ENCODE results near the gene PDS5B.

The PDS5B gene

DNA sequence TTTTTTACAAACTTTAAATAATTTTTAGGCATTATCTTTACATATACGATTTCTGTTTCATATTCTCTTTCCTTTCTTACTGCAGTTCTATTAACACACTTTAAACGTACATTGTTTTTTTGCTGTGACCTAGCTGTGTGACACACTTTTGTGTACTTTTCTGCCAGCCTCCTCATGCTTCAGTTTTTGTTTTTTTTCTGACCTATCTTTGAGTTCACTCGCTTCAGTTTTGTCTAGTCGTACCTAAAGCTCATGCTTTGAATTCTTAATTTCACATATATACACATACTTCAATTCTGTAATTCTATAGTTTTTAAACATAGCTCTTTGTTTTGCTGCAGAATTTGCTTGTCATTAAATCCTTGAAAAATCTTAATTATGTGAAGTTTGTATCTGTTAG lies 150.4 kb downstream of the PDS5B start:
- H3K4me3 ChIP-seq (ENCODE audit: low read length): no peak overlapping the region
- no peaks in the 10 kb centered on the region for H3K27me3 ChIP-seq (ENCODE audit: control insufficient read depth, low read length)
- H3K4me1 ChIP-seq (ENCODE audit: control insufficient read depth, low read length): no peaks in the 10 kb centered on the region
- no peaks in the 10 kb centered on the region for H3K9me2 ChIP-seq (replicated peaks; ENCODE audit: control insufficient read depth, low read length)
- H3K79me2 ChIP-seq (ENCODE audit: control insufficient read depth, low read length): no peaks in the 10 kb centered on the region
- peaks cover 42% of the 10 kb centered on the region for H3K36me3 ChIP-seq (ENCODE audit: control insufficient read depth, low read length)
- H3K4me2 ChIP-seq (ENCODE audit: low read length): no peak overlapping the region
- peaks cover 3% of the 10 kb centered on the region; the same call in 1 of the 2 replicates for H3F3A ChIP-seq (ENCODE audit: control insufficient read depth, insufficient read depth)
- H3K27ac ChIP-seq (ENCODE audit: low read depth, low read length): no peak overlapping the region
- TF ChIP-seq, protein P1, sequence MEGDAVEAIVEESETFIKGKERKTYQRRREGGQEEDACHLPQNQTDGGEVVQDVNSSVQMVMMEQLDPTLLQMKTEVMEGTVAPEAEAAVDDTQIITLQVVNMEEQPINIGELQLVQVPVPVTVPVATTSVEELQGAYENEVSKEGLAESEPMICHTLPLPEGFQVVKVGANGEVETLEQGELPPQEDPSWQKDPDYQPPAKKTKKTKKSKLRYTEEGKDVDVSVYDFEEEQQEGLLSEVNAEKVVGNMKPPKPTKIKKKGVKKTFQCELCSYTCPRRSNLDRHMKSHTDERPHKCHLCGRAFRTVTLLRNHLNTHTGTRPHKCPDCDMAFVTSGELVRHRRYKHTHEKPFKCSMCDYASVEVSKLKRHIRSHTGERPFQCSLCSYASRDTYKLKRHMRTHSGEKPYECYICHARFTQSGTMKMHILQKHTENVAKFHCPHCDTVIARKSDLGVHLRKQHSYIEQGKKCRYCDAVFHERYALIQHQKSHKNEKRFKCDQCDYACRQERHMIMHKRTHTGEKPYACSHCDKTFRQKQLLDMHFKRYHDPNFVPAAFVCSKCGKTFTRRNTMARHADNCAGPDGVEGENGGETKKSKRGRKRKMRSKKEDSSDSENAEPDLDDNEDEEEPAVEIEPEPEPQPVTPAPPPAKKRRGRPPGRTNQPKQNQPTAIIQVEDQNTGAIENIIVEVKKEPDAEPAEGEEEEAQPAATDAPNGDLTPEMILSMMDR (IDR thresholded peaks at IDR 0.05; ENCODE audit: low read depth, low read length, poor library complexity, severe bottlenecking): no peak
- TF ChIP-seq EZH2phosphoT487 (IDR thresholded peaks at IDR 0.05; ENCODE audit: borderline replicate concordance, low read length): no peak
- H3K9me3 ChIP-seq (ENCODE audit: control insufficient read depth, insufficient read depth, low read length): no peaks in the 10 kb centered on the region
- H4K20me1 ChIP-seq (ENCODE audit: control insufficient read depth, insufficient read depth, low read depth, low read length): no peaks in the 10 kb centered on the region

DNA sequence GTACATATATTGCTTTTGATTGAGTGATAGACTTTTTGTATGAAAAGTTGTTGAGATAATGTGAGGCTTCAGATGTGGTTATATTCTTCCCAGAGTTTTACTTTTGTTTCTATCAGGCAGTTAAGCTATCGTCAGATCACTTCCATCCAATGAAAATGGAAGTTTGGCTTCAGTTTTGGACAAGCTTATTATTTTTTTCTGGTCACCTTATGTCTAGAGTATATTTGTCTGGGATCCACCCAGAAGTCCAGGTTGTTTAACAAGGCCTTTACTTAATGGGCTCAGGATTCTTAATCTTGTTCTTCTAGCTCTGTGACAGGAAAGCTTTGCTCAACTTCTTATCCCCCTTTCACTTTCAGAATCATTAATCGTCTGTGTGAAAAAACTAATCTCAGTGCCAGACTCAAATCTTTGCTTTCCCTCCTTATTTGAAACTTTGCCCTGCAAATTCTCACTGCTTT lies 150.9 kb downstream of the PDS5B start:
- no peak for TF ChIP-seq EZH2phosphoT487 (IDR thresholded peaks at IDR 0.05; ENCODE audit: borderline replicate concordance, low read length)
- TF ChIP-seq, protein P1 (IDR thresholded peaks at IDR 0.05; ENCODE audit: low read depth, low read length, poor library complexity, severe bottlenecking): no peak
- Histone ChIP-seq H3K36me3 (ENCODE audit: control insufficient read depth, low read length) (peaks cover 45% of the 10 kb centered on the region), H3K4me3 (ENCODE audit: low read length) (no peak overlapping the region), H3K79me2 (ENCODE audit: control insufficient read depth, low read length) (no peaks in the 10 kb centered on the region), H4K20me1 (ENCODE audit: control insufficient read depth, insufficient read depth, low read depth, low read length) (no peaks in the 10 kb centered on the region), H3K27me3 (ENCODE audit: control insufficient read depth, low read length) (no peaks in the 10 kb centered on the region), H3K27ac (ENCODE audit: low read depth, low read length) (no peak overlapping the region), H3F3A (ENCODE audit: control insufficient read depth, insufficient read depth) (peaks cover 3% of the 10 kb centered on the region; the same call in 1 of the 2 replicates), H3K9me3 (ENCODE audit: control insufficient read depth, insufficient read depth, low read length) (no peaks in the 10 kb centered on the region), H3K4me2 (ENCODE audit: low read length) (no peak overlapping the region), H3K4me1 (ENCODE audit: control insufficient read depth, low read length) (no peaks in the 10 kb centered on the region), H3K9me2 (replicated peaks; ENCODE audit: control insufficient read depth, low read length) (no peaks in the 10 kb centered on the region)

DNA sequence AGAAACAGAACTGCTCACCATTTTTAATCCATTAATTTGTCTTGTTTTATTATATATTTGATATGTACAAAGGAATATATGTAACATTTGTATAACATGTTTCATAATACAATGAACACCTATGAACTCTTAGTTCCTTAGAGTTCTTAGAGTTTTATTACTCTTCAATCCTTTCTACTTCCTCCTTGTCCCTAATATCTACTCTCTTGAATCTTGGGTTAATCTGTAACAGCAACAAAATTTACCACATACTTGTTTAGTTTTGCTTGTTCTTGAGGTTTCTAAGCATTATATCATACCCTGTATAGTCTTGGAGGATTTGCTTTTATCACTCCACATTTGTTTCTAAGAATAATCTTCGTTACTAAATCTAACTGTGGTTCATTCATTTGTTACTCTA lies 151.4 kb downstream of the PDS5B start:
- Histone ChIP-seq H3K27ac (ENCODE audit: low read depth, low read length) (no peak overlapping the region), H3K4me3 (ENCODE audit: low read length) (no peak overlapping the region), H3K79me2 (ENCODE audit: control insufficient read depth, low read length) (no peaks in the 10 kb centered on the region), H3K27me3 (ENCODE audit: control insufficient read depth, low read length) (no peaks in the 10 kb centered on the region), H3K36me3 (ENCODE audit: control insufficient read depth, low read length) (peaks cover 45% of the 10 kb centered on the region), H3K4me1 (ENCODE audit: control insufficient read depth, low read length) (no peaks in the 10 kb centered on the region), H3K9me3 (ENCODE audit: control insufficient read depth, insufficient read depth, low read length) (no peaks in the 10 kb centered on the region), H3K9me2 (replicated peaks; ENCODE audit: control insufficient read depth, low read length) (no peaks in the 10 kb centered on the region), H3K4me2 (ENCODE audit: low read length) (no peak overlapping the region), H4K20me1 (ENCODE audit: control insufficient read depth, insufficient read depth, low read depth, low read length) (no peaks in the 10 kb centered on the region), H3F3A (ENCODE audit: control insufficient read depth, insufficient read depth) (peaks cover 3% of the 10 kb centered on the region; the same call in 1 of the 2 replicates)
- TF ChIP-seq, protein P1 (IDR thresholded peaks at IDR 0.05; ENCODE audit: low read depth, low read length, poor library complexity, severe bottlenecking): no peak
- no peak for TF ChIP-seq EZH2phosphoT487 (IDR thresholded peaks at IDR 0.05; ENCODE audit: borderline replicate concordance, low read length)

Measured in DOHH2 (cell line).